Measurements from ENCODE around the gene NPAS2.

Gene NPAS2

GRCh38 chr2:100852999-100853908 is 33.3 kb downstream of the NPAS2 start:
- DNase-seq (ENCODE audit: low read depth) = no peak
- no peak overlapping the region for H3K4me3 ChIP-seq (ENCODE audit: low read length)
- no peak for TF ChIP-seq CTCF (conservative IDR thresholded peaks at IDR 0.05; ENCODE audit: low read depth, low read length)

- DNase-seq (ENCODE audit: low read depth) = no peak
- TF ChIP-seq CTCF (conservative IDR thresholded peaks at IDR 0.05; ENCODE audit: low read depth, low read length) = no peak
- H3K4me3 ChIP-seq (ENCODE audit: low read length) = no peak overlapping the region
Observed at GRCh38 chr2:100853909-100854810, 34.2 kb downstream of the NPAS2 start.

GRCh38 chr2:100855084-100855483 is 35.1 kb downstream of the NPAS2 start:
- no peak for TF ChIP-seq CTCF (conservative IDR thresholded peaks at IDR 0.05; ENCODE audit: low read depth, low read length)
- H3K4me3 ChIP-seq (ENCODE audit: low read length) = no peak overlapping the region
- no peak for DNase-seq (ENCODE audit: low read depth)

- no peak for DNase-seq (ENCODE audit: low read depth)
- H3K4me3 ChIP-seq (ENCODE audit: low read length) = no peak overlapping the region
- no peak for TF ChIP-seq CTCF (conservative IDR thresholded peaks at IDR 0.05; ENCODE audit: low read depth, low read length)
Observed at GRCh38 chr2:100855606-100856005, 35.7 kb downstream of the NPAS2 start.

- DNase-seq (ENCODE audit: low read depth) = no peak
- no peak overlapping the region for H3K4me3 ChIP-seq (ENCODE audit: low read length)
- TF ChIP-seq CTCF (conservative IDR thresholded peaks at IDR 0.05; ENCODE audit: low read depth, low read length) = no peak
Observed at GRCh38 chr2:100856732-100857131, 36.8 kb downstream of the NPAS2 start.

GRCh38 chr2:100857341-100857740 is 37.4 kb downstream of the NPAS2 start:
- no peak for DNase-seq (ENCODE audit: low read depth)
- no peak for TF ChIP-seq CTCF (conservative IDR thresholded peaks at IDR 0.05; ENCODE audit: low read depth, low read length)
- H3K4me3 ChIP-seq (ENCODE audit: low read length) = no peak overlapping the region

Measured in retinal pigment epithelial cell (primary cell).